Activated B cell treated with CpG ODN at 0.5 μM for 24 hours (primary cell): Measurements from ENCODE around the gene ZNF264. TPM values are rescaled to one million over a fixed set of nuclear protein-coding genes. Genes with fewer than 3 reads are reported as not detected.

Source experiments
- total RNA-seq: library from RNA; stranded (reverse); gene quantifications from 2 replicates; pipeline ENCODE4 v1.2.3, GENCODE V29; 2022

Gene ZNF264
- total RNA-seq, 1 donor from 2014 or later, result 58.7 TPM

Other genes with a start within 250 kb of the ZNF264 start
- not detected in 2 replicates for gene USP29, start 71.5 kb upstream of the ZNF264 start, total RNA-seq
- gene ZIM3, start 46.3 kb upstream of the ZNF264 start, total RNA-seq, result not detected in 2 replicates
- gene DUXA, start 24.0 kb upstream of the ZNF264 start, total RNA-seq, result not detected in 2 replicates
- 1.4 and 1.7 TPM in 2 replicates for gene AURKC, start 39.5 kb downstream of the ZNF264 start, total RNA-seq
- gene ZNF805, start 49.1 kb downstream of the ZNF264 start, total RNA-seq, result 20.3 and 25.9 TPM in 2 replicates
- gene ZNF460, start 89.0 kb downstream of the ZNF264 start, total RNA-seq, result 132 and 161 TPM in 2 replicates
- gene ZNF543, start 129.0 kb downstream of the ZNF264 start, total RNA-seq, result 14.0 and 16.1 TPM in 2 replicates
- gene ZNF304, start 159.8 kb downstream of the ZNF264 start, total RNA-seq, result 12.4 and 13.5 TPM in 2 replicates
- gene TRAPPC2B, start 172.1 kb downstream of the ZNF264 start, total RNA-seq, result 9.7 and 10.2 TPM in 2 replicates
- 6.0 and 6.3 TPM in 2 replicates for gene ZNF547, start 172.1 kb downstream of the ZNF264 start, total RNA-seq
- 38.7 and 39.7 TPM in 2 replicates for gene ZNF548, start 198.4 kb downstream of the ZNF264 start, total RNA-seq
- 16.1 and 18.6 TPM in 2 replicates for gene ZNF17, start 219.7 kb downstream of the ZNF264 start, total RNA-seq
- gene ZNF749, start 243.8 kb downstream of the ZNF264 start, total RNA-seq, result 16.4 and 18.2 TPM in 2 replicates